H9 (cell line): ENCODE data around the gene EHD1. TPM values are rescaled to one million over a fixed set of nuclear protein-coding genes. Genes with fewer than 3 reads are reported as not detected.

Experiments used
- DNase-seq: peaks from one replicate; pipeline ENCODE4 v3.0.0-alpha.2; 2017
- H2AFZ ChIP-seq: one replicate; pipeline ENCODE4 v1.6.1; 2013; ENCODE audit warnings: mild to moderate bottlenecking, low read length, control low read depth, moderate library complexity
- H2AK5ac ChIP-seq: 2 replicates; pipeline ENCODE4 v1.6.1; 2013; ENCODE audit warnings: low read length, control low read depth, mixed read lengths; ENCODE audit not compliant: insufficient read length
- H2BK120ac ChIP-seq: one replicate; pipeline ENCODE4 v1.6.1; 2013; ENCODE audit warnings: low read depth, mild to moderate bottlenecking, low read length, control low read depth, inconsistent platforms; ENCODE audit not compliant: poor library complexity, severe bottlenecking
- H2BK12ac ChIP-seq: 2 replicates; pipeline ENCODE4 v1.6.1; 2013; ENCODE audit warnings: low read length, control low read depth, mixed read lengths, low read depth; ENCODE audit not compliant: insufficient read length
- H2BK15ac ChIP-seq: 2 replicates; pipeline ENCODE4 v1.6.1; 2013; ENCODE audit warnings: low read depth, low read length, control low read depth
- H2BK20ac ChIP-seq: one replicate; pipeline ENCODE4 v1.6.1; 2013; ENCODE audit warnings: low read depth, mild to moderate bottlenecking, low read length, control low read depth, inconsistent platforms; ENCODE audit not compliant: poor library complexity, severe bottlenecking
- H2BK5ac ChIP-seq: 2 replicates; pipeline ENCODE4 v1.6.1; 2013; ENCODE audit warnings: low read length, control low read depth, mixed read lengths; ENCODE audit not compliant: insufficient read length
- H3K14ac ChIP-seq: 2 replicates; pipeline ENCODE4 v1.6.1; 2013; ENCODE audit warnings: low read length, control low read depth; ENCODE audit not compliant: insufficient read depth
- H3K18ac ChIP-seq: 2 replicates; pipeline ENCODE4 v1.6.1; 2013; ENCODE audit warnings: low read depth, mild to moderate bottlenecking, mixed read lengths, low read length, control low read depth; ENCODE audit not compliant: insufficient read length
- H3K23ac ChIP-seq: 2 replicates; pipeline ENCODE4 v1.6.1; 2013; ENCODE audit warnings: low read length, control low read depth, mixed read lengths, low read depth; ENCODE audit not compliant: insufficient read length
- H3K23me2 ChIP-seq: 2 replicates; pipeline ENCODE4 v1.6.1; 2013; ENCODE audit warnings: low read depth, mild to moderate bottlenecking, mixed read lengths, low read length, control low read depth; ENCODE audit not compliant: insufficient read length, poor library complexity, severe bottlenecking
- H3K27ac ChIP-seq: 2 replicates; pipeline ENCODE4 v1.5.1; 2013; ENCODE audit warnings: low read length, control low read depth, mixed read lengths, low read depth; ENCODE audit not compliant: insufficient read length
- H3K27me3 ChIP-seq: 2 replicates; pipeline ENCODE4 v1.6.1; 2013; ENCODE audit warnings: low read length, control low read depth, inconsistent platforms; ENCODE audit not compliant: insufficient read depth
- H3K4ac ChIP-seq: 2 replicates; pipeline ENCODE4 v1.6.1; 2013; ENCODE audit warnings: low read depth, mild to moderate bottlenecking, control low read depth, inconsistent platforms, low read length, moderate library complexity
- H3K4me1 ChIP-seq: 2 replicates; pipeline ENCODE4 v1.6.1; 2013; ENCODE audit warnings: low read length, control low read depth, inconsistent platforms; ENCODE audit not compliant: insufficient read depth
- H3K4me2 ChIP-seq: 2 replicates; pipeline ENCODE4 v1.6.1; 2013; ENCODE audit warnings: low read length, control low read depth, mixed read lengths; ENCODE audit not compliant: insufficient read length, insufficient read depth
- H3K56ac ChIP-seq: 2 replicates; pipeline ENCODE4 v1.6.1; 2013; ENCODE audit warnings: low read depth, mild to moderate bottlenecking, mixed read lengths, low read length, control low read depth; ENCODE audit not compliant: insufficient read length
- H3K79me1 ChIP-seq: 2 replicates; pipeline ENCODE4 v1.6.1; 2013; ENCODE audit warnings: low read depth, mild to moderate bottlenecking, moderate library complexity, low read length, control low read depth, inconsistent platforms; ENCODE audit not compliant: insufficient read depth, poor library complexity, severe bottlenecking
- H3K79me2 ChIP-seq: 2 replicates; pipeline ENCODE4 v1.6.1; 2013; ENCODE audit warnings: low read length, control low read depth, inconsistent platforms; ENCODE audit not compliant: insufficient read depth
- H3K9ac ChIP-seq: 2 replicates; pipeline ENCODE4 v1.6.1; 2013; ENCODE audit warnings: low read length, control low read depth, mixed read lengths; ENCODE audit not compliant: insufficient read length; ENCODE audit errors: extremely low read depth
- H3K9me3 ChIP-seq: one replicate; pipeline ENCODE4 v1.6.1; 2013; ENCODE audit warnings: low read depth, low read length, inconsistent platforms; ENCODE audit not compliant: control insufficient read depth
- H3T11ph ChIP-seq: one replicate; pipeline ENCODE4 v1.6.1; 2013; ENCODE audit warnings: mild to moderate bottlenecking, low read length, control low read depth, inconsistent platforms
- H4K20me1 ChIP-seq: one replicate; pipeline ENCODE4 v1.6.1; 2013; ENCODE audit not compliant: control insufficient read depth, insufficient read length, insufficient read depth
- H4K5ac ChIP-seq: 2 replicates; pipeline ENCODE4 v1.6.1; 2013; ENCODE audit warnings: low read depth, mild to moderate bottlenecking, mixed read lengths, low read length, control low read depth; ENCODE audit not compliant: insufficient read length
- H4K8ac ChIP-seq: replicated peaks from 2 replicates; pipeline ENCODE4 v1.6.1; 2013; ENCODE audit warnings: low read length, control low read depth, mixed read lengths, low read depth; ENCODE audit not compliant: insufficient read length
- H4K91ac ChIP-seq: 2 replicates; pipeline ENCODE4 v1.6.1; 2013; ENCODE audit warnings: low read depth, mild to moderate bottlenecking, moderate library complexity, mixed read lengths, low read length, control low read depth; ENCODE audit not compliant: insufficient read length
- H3K27ac Mint-ChIP-seq, 3 experiments: 2 replicates in 2 of 3; 3 replicates in 1 of 3; pipeline ENCODE4 v1.8.0; 2020 to 2021; ENCODE audit warnings: mixed read lengths in 3 of 3, mild to moderate bottlenecking in 1 of 3, moderate library complexity in 1 of 3
- H3K27me3 Mint-ChIP-seq: 2 replicates; pipeline ENCODE4 v1.8.0; 2021; ENCODE audit warnings: low read depth, mild to moderate bottlenecking, moderate library complexity, mixed read lengths
- H3K36me3 Mint-ChIP-seq, 3 experiments: 2 replicates in 2 of 3; 3 replicates in 1 of 3; pipeline ENCODE4 v1.8.0; 2020 to 2021; ENCODE audit warnings: low read depth in 3 of 3, mixed read lengths in 3 of 3; ENCODE audit not compliant: insufficient read depth in 1 of 3
- H3K4me1 Mint-ChIP-seq, 2 experiments: 2 replicates each; pipeline ENCODE4 v1.8.0; 2020; ENCODE audit warnings: mixed read lengths in 2 of 2
- H3K4me3 Mint-ChIP-seq, 2 experiments: 2 replicates in 1 of 2; 3 replicates in 1 of 2; pipeline ENCODE4 v1.8.0; 2020 to 2021; ENCODE audit warnings: mild to moderate bottlenecking in 2 of 2, mixed read lengths in 2 of 2, moderate library complexity in 1 of 2
- H3K9me3 Mint-ChIP-seq, 2 experiments: 2 replicates in 1 of 2; 3 replicates in 1 of 2; pipeline ENCODE4 v1.8.0; 2020; ENCODE audit warnings: mild to moderate bottlenecking in 2 of 2, mixed read lengths in 2 of 2, moderate library complexity in 1 of 2
- WGBS: extraction: QIAGEN DNeasy Blood & Tissue Kit; methylation state at CpG from one replicate; pipeline ENCODE4 v1.1.7; 2013; ENCODE audit warnings: missing lambda C conversion rate, low lambda C conversion rate, mixed read lengths; ENCODE audit not compliant: insufficient read length; ENCODE audit errors: extremely low coverage; 5-methylcytosine and 5-hydroxymethylcytosine counted together
- total RNA-seq: library from RNA; stranded (reverse); gene quantifications from 2 replicates; pipeline ENCODE4 v1.2.1, GENCODE V29; 2021
- TF ChIP-seq, protein P1 (sequence below): fragments of 200-600 bp; sonication (generic); conservative IDR thresholded peaks from 3 replicates; pipeline ENCODE4 v1.8.0; 2021; ENCODE audit warnings: antibody characterized with exemption, mild to moderate bottlenecking

EHD1 gene
- total RNA-seq, 1 experiment from 2014 or later = 31.0 TPM

DNA sequence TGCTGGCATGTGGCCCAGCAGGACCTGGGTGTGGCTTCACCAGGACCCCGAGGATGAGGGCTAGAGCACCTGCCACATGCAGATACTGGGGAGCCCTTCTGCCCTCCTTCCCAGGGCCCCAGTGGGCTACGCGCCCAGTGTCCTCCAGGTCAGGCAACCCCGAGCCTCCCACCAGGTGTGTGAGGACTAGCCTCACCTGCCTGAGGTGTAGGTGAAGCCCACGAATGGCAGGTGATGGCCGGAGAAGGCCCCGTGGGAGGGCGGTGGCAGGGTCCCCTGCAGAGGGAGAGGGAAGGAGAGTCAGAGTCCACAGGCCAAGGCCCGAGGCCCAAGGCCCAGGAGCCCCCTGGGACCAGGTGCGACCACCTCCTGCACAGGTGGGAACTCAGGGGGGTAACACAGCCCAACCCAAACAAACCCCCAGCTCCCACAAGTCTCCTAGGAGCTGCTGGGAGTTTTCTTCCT, 40.5 kb downstream of the EHD1 start:
- Histone ChIP-seq H3K27me3 (no peaks in the 10 kb centered on the region), H3K9me3 (no peaks in the 10 kb centered on the region), H2BK5ac (no peak overlapping the region), H3K23ac (no peak overlapping the region), H2BK15ac (no peak overlapping the region), H3K14ac (no peak overlapping the region), H2AK5ac (no peak overlapping the region), H3K79me2 (no peaks in the 10 kb centered on the region), H2AFZ (no peak overlapping the region), H2BK12ac (no peak overlapping the region), H3K4ac (no peak overlapping the region), H3T11ph (no peak overlapping the region), H4K5ac (no peak overlapping the region), H4K8ac (no peak overlapping the region), H3K4me1 (no peaks in the 10 kb centered on the region), H3K18ac (no peak overlapping the region), H3K9ac (no peak overlapping the region), H3K27ac (no peak overlapping the region), H3K56ac (no peak overlapping the region), H3K23me2 (no peaks in the 10 kb centered on the region), H2BK120ac (no peak overlapping the region), H2BK20ac (no peak overlapping the region), H4K91ac (no peak overlapping the region), H3K79me1 (no peaks in the 10 kb centered on the region), H3K4me2 (no peak overlapping the region), H4K20me1 (no peaks in the 10 kb centered on the region)
- no peak for DNase-seq
- H3K9me3 Mint-ChIP-seq = no peaks in the 10 kb centered on the region
- no CpG with 5 or more reads among the region's 10 CpGs for WGBS
- H3K4me3 Mint-ChIP-seq = no peak overlapping the region
- TF ChIP-seq, protein P1, sequence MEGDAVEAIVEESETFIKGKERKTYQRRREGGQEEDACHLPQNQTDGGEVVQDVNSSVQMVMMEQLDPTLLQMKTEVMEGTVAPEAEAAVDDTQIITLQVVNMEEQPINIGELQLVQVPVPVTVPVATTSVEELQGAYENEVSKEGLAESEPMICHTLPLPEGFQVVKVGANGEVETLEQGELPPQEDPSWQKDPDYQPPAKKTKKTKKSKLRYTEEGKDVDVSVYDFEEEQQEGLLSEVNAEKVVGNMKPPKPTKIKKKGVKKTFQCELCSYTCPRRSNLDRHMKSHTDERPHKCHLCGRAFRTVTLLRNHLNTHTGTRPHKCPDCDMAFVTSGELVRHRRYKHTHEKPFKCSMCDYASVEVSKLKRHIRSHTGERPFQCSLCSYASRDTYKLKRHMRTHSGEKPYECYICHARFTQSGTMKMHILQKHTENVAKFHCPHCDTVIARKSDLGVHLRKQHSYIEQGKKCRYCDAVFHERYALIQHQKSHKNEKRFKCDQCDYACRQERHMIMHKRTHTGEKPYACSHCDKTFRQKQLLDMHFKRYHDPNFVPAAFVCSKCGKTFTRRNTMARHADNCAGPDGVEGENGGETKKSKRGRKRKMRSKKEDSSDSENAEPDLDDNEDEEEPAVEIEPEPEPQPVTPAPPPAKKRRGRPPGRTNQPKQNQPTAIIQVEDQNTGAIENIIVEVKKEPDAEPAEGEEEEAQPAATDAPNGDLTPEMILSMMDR = no peak
- no peak overlapping the region for H3K27ac Mint-ChIP-seq
- peaks cover 0 to 28% (median 5%) of the 10 kb centered on the region in 3 experiments; a peak in 5 of 7 replicates for H3K36me3 Mint-ChIP-seq
- no peaks in the 10 kb centered on the region for H3K27me3 Mint-ChIP-seq
- H3K4me1 Mint-ChIP-seq = peaks cover 9 to 15% of the 10 kb centered on the region in 2 experiments
